HG03175 (cell line): Measurements from ENCODE around the gene OR52N1.

Source experiments
- ATAC-seq: cut with Tn5 transposase; IDR thresholded peaks from one replicate; pipeline ENCODE4 v1.9.1; 2021; ENCODE audit warnings: mild to moderate bottlenecking, moderate library complexity; ENCODE audit not compliant: unreplicated experiment

The OR52N1 gene

GRCh38 chr11:5791165-5791564, at the start of gene OR52N1:
Gene OR52N1, minus strand, starts transcription at chr11:5791265. Its CDS starts 2,449 bp downstream, at chr11:5788816.
- no peak for ATAC-seq

GRCh38 chr11:5837695-5838094, 46.6 kb upstream of the OR52N1 start:
- ATAC-seq, result no peak

GRCh38 chr11:5833446-5833845, 42.4 kb upstream of the OR52N1 start:
- ATAC-seq, result no peak

GRCh38 chr11:5831196-5831829, 40.2 kb upstream of the OR52N1 start:
- no peak for ATAC-seq

- ATAC-seq, result peak; percentile 54
Observed at GRCh38 chr11:5818245-5818886, 27.3 kb upstream of the OR52N1 start.

- ATAC-seq, result peak; percentile 59
Observed at GRCh38 chr11:5815534-5815933, 24.5 kb upstream of the OR52N1 start.

- no peak for ATAC-seq
Observed at GRCh38 chr11:5809905-5810795, 19.1 kb upstream of the OR52N1 start.

GRCh38 chr11:5809122-5809519, 18.1 kb upstream of the OR52N1 start:
- ATAC-seq, result peak; percentile 29

- peak; percentile 89 for ATAC-seq
Observed at GRCh38 chr11:5808500-5809121, 17.5 kb upstream of the OR52N1 start, which contains the start of gene OR52N2. Gene OR52N2, plus strand, starts transcription at chr11:5808924. Its CDS starts 11,412 bp downstream, at chr11:5820336.

- no peak for ATAC-seq
Observed at GRCh38 chr11:5807580-5807979, 16.5 kb upstream of the OR52N1 start.

GRCh38 chr11:5803982-5804381, 12.9 kb upstream of the OR52N1 start:
- ATAC-seq, result no peak

- ATAC-seq, result no peak
Observed at GRCh38 chr11:5796541-5796940, 5.5 kb upstream of the OR52N1 start.

GRCh38 chr11:5783255-5783654, 7.8 kb downstream of the OR52N1 start, which contains the start of gene OR52N5:
Gene OR52N5, minus strand, starts transcription at chr11:5783355. Its CDS starts 4,721 bp downstream, at chr11:5778634.
- no peak for ATAC-seq

- ATAC-seq, result no peak
Observed at GRCh38 chr11:5767056-5767455, 24.0 kb downstream of the OR52N1 start.

GRCh38 chr11:5753943-5754342, 37.1 kb downstream of the OR52N1 start, which contains the start of gene OR52N4:
Gene OR52N4, plus strand, starts transcription at chr11:5754243. Its CDS starts 498 bp downstream, at chr11:5754741.
- ATAC-seq, result no peak

GRCh38 chr11:5749836-5750235, 41.2 kb downstream of the OR52N1 start:
- no peak for ATAC-seq

GRCh38 chr11:5746614-5747013, 44.5 kb downstream of the OR52N1 start:
- no peak for ATAC-seq

- ATAC-seq, result no peak
Observed at GRCh38 chr11:5738431-5738830, 52.6 kb downstream of the OR52N1 start.

- ATAC-seq, result no peak
Observed at GRCh38 chr11:5737670-5738392, 53.2 kb downstream of the OR52N1 start.

- no peak for ATAC-seq
Observed at GRCh38 chr11:5737091-5737490, 54.0 kb downstream of the OR52N1 start.
